GM04504 (cell line): ENCODE results near the gene RAP1GAP2.

Experiments
- DNase-seq: peaks from one replicate; pipeline ENCODE4 v3.0.0-alpha.2; 2012; ENCODE audit warnings: low read depth

Gene RAP1GAP2

GRCh38 chr17:2911755-2912111 is 115.5 kb downstream of the RAP1GAP2 start:
- no peak for DNase-seq

- DNase-seq: no peak
These were observed 116.5 kb downstream of the RAP1GAP2 start for GRCh38 chr17:2912754-2913153.

GRCh38 chr17:2916461-2916860 is 120.2 kb downstream of the RAP1GAP2 start:
- DNase-seq: no peak

GRCh38 chr17:2921443-2921842 is 125.2 kb downstream of the RAP1GAP2 start:
- no peak for DNase-seq

- no peak for DNase-seq
These were observed 128.0 kb downstream of the RAP1GAP2 start for GRCh38 chr17:2924211-2924610.

- no peak for DNase-seq
These were observed 128.8 kb downstream of the RAP1GAP2 start for GRCh38 chr17:2925011-2925410.

GRCh38 chr17:2926019-2926650 is 129.9 kb downstream of the RAP1GAP2 start:
- peak; percentile 38 for DNase-seq

GRCh38 chr17:2928294-2928890 is 132.2 kb downstream of the RAP1GAP2 start:
- DNase-seq: no peak

GRCh38 chr17:2929881-2930533 is 133.8 kb downstream of the RAP1GAP2 start:
- DNase-seq: no peak

- no peak for DNase-seq
These were observed 135.6 kb downstream of the RAP1GAP2 start for GRCh38 chr17:2931876-2932275.

- DNase-seq: no peak
These were observed 136.7 kb downstream of the RAP1GAP2 start for GRCh38 chr17:2932946-2933345.

GRCh38 chr17:2933606-2934005 is 137.4 kb downstream of the RAP1GAP2 start:
- no peak for DNase-seq

- DNase-seq: no peak
These were observed 139.4 kb downstream of the RAP1GAP2 start for GRCh38 chr17:2935632-2936031.

GRCh38 chr17:2936351-2936750 is 140.1 kb downstream of the RAP1GAP2 start:
- DNase-seq: no peak

GRCh38 chr17:2936771-2937321 is 140.6 kb downstream of the RAP1GAP2 start:
- no peak for DNase-seq

- no peak for DNase-seq
These were observed 141.2 kb downstream of the RAP1GAP2 start for GRCh38 chr17:2937331-2938003.

- no peak for DNase-seq
These were observed 143.6 kb downstream of the RAP1GAP2 start for GRCh38 chr17:2939714-2940351.

GRCh38 chr17:2940352-2940751 is 144.1 kb downstream of the RAP1GAP2 start:
- DNase-seq: no peak

GRCh38 chr17:2943981-2944380 is 147.7 kb downstream of the RAP1GAP2 start:
- no peak for DNase-seq

- DNase-seq: no peak
These were observed 149.1 kb downstream of the RAP1GAP2 start for GRCh38 chr17:2945299-2945698.

- DNase-seq: no peak
These were observed 149.9 kb downstream of the RAP1GAP2 start for GRCh38 chr17:2946144-2946543.

GRCh38 chr17:2947588-2947950 is 151.3 kb downstream of the RAP1GAP2 start:
- DNase-seq: no peak
